ENCODE results near the gene TMEM270. TPM values are rescaled to one million over a fixed set of nuclear protein-coding genes. Genes with fewer than 3 reads are reported as not detected.
A peak's percentile ranks its signal among the peaks of the same experiment; 100 is the strongest.

TMEM270 gene
- polyA plus RNA-seq, 2 of the 4 experiments (the other 2 are of a cell fraction), result not detected

- FAIRE-seq, result no peak
- CTCF ChIA-PET, result interaction anchor here (0.8 to 5.0 kb wide), 4 partner anchors 9 to 135 kb away, joined by 3 to 22 read pairs (median 4); no protein-coding TSS in a partner anchor
- Histone ChIP-seq H3K4me1 (peaks cover 35% of the 10 kb centered on the region), H3K4me3 (no peak overlapping the region), H3K4me2 (no peak overlapping the region), H3K9me3 (peaks cover 1% of the 10 kb centered on the region; the same call in 1 of the 3 replicates), H3K27ac (no peak overlapping the region)
- TF ChIP-seq MAFK (IDR thresholded peaks at IDR 0.05; ENCODE audit: partially characterized antibody) (no peak), ZC3H11A (IDR thresholded peaks at IDR 0.05) (peak; percentile 82), HOXB5 (CRISPR knock-in tag; IDR thresholded peaks at IDR 0.05) (no peak), HMGXB4 (CRISPR knock-in tag; IDR thresholded peaks at IDR 0.05; ENCODE audit: borderline replicate concordance) (no peak)
- POLR2A ChIA-PET, result no interaction called here
- DNase-seq (ENCODE audit: low read depth in 1 of 2, low spot score in 1 of 2), result no peak
- 89% methylated on average over 16 of the region's 16 CpGs for WGBS (ENCODE audit: missing lambda C conversion rate)
- no peak for ATAC-seq
These were observed 29.7 kb downstream of the TMEM270 start for GRCh38 chr7:73890555-73891147.

- DNase-seq (ENCODE audit: low read depth in 1 of 2, low spot score in 1 of 2) (peak; percentile 39 to 54), ATAC-seq (peak in 1 of 2 experiments; percentile 45; a peak in 2 of 6 replicates), FAIRE-seq (no peak)
- no peak overlapping the region for H3K4me2 ChIP-seq
- H3K27ac ChIP-seq, result peak overlapping the region in 1 of 2 experiments; percentile 33; a peak in 2 of 6 replicates
- ChIA-PET POLR2A (no interaction called here), CTCF (interaction anchor here (0.8 to 5.0 kb wide), 5 partner anchors 8 to 134 kb away, joined by 3 to 22 read pairs (median 4); no protein-coding TSS in a partner anchor)
- 78% methylated on average over 15 of the region's 16 CpGs for WGBS (ENCODE audit: missing lambda C conversion rate)
- peaks cover 4% of the 10 kb centered on the region; the same call in 2 of the 3 replicates for H3K9me3 ChIP-seq
- peaks cover 35% of the 10 kb centered on the region for H3K4me1 ChIP-seq
- TF ChIP-seq HDAC2 (IDR thresholded peaks at IDR 0.05) (no peak), RAD21 (conservative IDR thresholded peaks at IDR 0.05 in 1 of 2, IDR thresholded peaks at IDR 0.05 in 1 of 2) (peak in 1 of 2 experiments; percentile 40; a peak in 2 of 5 replicates)
- H3K4me3 ChIP-seq, result no peak overlapping the region
These were observed 30.4 kb downstream of the TMEM270 start for GRCh38 chr7:73891178-73891885.

- Histone ChIP-seq H3K27ac (peak overlapping the region in 1 of 2 experiments; percentile 75; a peak in 2 of 6 replicates), H3K4me2 (0 out of 3 replicates have a peak overlapping the region, but pooled peaks have one; percentile 12), H3K4me3 (no peak overlapping the region), H3K4me1 (peaks cover 35% of the 10 kb centered on the region), H3K9me3 (peaks cover 5% of the 10 kb centered on the region; the same call in 2 of the 3 replicates)
- TF ChIP-seq MYC (IDR thresholded peaks at IDR 0.05; ENCODE audit: borderline replicate concordance, low read length) (no peak), ZFP36 (IDR thresholded peaks at IDR 0.05; ENCODE audit: borderline replicate concordance, partially characterized antibody) (peak; percentile 97)
- 56% methylated on average over 11 of the region's 11 CpGs for WGBS (ENCODE audit: missing lambda C conversion rate)
- FAIRE-seq, result no peak
- ChIA-PET CTCF (interaction anchor here (0.9 to 5.0 kb wide), 3 partner anchors 11 to 133 kb away, joined by 3 to 22 read pairs (median 4); no protein-coding TSS in a partner anchor), POLR2A (no interaction called here)
- DNase-seq (ENCODE audit: low read depth in 1 of 2, low spot score in 1 of 2), result no peak
- no peak for ATAC-seq
These were observed 31.3 kb downstream of the TMEM270 start for GRCh38 chr7:73892003-73892999.

GRCh38 chr7:73893342-73894101 is 32.6 kb downstream of the TMEM270 start:
- CTCF ChIA-PET, result interaction anchor here (0.9 to 5.0 kb wide), 5 partner anchors 10 to 132 kb away, joined by 3 to 22 read pairs (median 3); no protein-coding TSS in a partner anchor
- no peak overlapping the region for H3K4me2 ChIP-seq
- peaks cover 35% of the 10 kb centered on the region for H3K4me1 ChIP-seq
- ATAC-seq (peak in 1 of 2 experiments; percentile 24; a peak in 1 of 6 replicates), FAIRE-seq (no peak), DNase-seq (ENCODE audit: low read depth in 1 of 2, low spot score in 1 of 2) (no peak)
- H3K9me3 ChIP-seq, result peaks cover 5% of the 10 kb centered on the region; the same call in 2 of the 3 replicates
- no peak overlapping the region for H3K4me3 ChIP-seq
- peak overlapping the region in 1 of 2 experiments; percentile 75; a peak in 3 of 6 replicates for H3K27ac ChIP-seq
- POLR2A ChIA-PET, result no interaction called here
- WGBS (ENCODE audit: missing lambda C conversion rate), result 77% methylated on average over 21 of the region's 22 CpGs
- no peak for TF ChIP-seq CEBPB (IDR thresholded peaks at IDR 0.05)
